A172 (cell line): ENCODE measurements around the gene WDR88. TPM values are rescaled to one million over a fixed set of nuclear protein-coding genes. Genes with fewer than 3 reads are reported as not detected.
A peak's percentile ranks its signal among the peaks of the same experiment; 100 is the strongest.
"Not testable (repeated sequence)": the region's sequence is repeated elsewhere in the genome, so short reads cannot be mapped to it uniquely, and the experiment has no call there.

Experiments used
- DNase-seq: peaks from one replicate; pipeline ENCODE4 v3.0.0-alpha.2; 2015; ENCODE audit warnings: low spot score
- total RNA-seq: library from RNA; depleted of rRNA; stranded (reverse); fragments of >200 nt; shearing (Covaris generic); gene quantifications from 2 replicates; pipeline ENCODE4 v1.2.3, GENCODE V29; 2014

The WDR88 gene
- total RNA-seq, 1 experiment from 2014 or later, result not detected

DNA sequence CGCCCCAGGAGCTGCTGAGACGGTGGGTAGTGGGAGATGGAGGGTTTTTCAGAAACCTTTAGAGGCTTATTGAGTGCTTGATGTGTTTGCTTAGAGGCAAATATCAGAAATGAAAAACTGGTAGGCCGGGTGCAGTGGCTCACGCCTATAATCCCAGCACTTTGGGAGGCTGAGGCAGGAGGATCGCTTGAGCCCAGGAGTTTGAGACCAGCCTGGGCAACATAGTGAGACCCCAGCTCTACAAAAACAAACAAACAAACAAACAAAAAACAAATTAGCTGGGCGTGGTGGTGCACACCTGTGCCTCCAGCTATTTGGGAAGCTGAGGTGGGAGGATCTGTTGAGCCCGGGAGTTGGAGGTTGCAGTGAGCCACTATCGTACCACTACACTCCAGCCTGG is 5.2 kb upstream of the WDR88 start:
- DNase-seq, result not testable (repeated sequence)

DNA sequence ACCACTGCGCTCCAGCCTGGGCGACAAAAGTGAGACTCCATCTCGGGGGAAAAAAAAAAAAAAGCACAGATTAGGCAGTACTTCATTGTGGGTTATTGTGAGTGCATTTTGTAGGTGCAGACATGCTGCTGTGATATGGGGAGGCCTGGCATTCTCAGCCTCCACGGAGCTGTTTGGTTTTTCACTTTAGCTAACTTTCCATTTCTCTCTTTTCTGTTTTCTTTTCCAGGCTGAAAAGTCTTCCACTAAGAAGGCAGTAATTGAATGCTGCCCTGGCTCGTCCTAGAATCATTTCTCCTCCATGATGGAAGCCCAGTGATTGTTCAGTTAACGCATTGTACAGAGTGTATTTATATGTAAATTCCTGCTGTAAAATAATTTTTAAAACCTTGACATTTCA is 2.0 kb upstream of the WDR88 start:
- no peak for DNase-seq

DNA sequence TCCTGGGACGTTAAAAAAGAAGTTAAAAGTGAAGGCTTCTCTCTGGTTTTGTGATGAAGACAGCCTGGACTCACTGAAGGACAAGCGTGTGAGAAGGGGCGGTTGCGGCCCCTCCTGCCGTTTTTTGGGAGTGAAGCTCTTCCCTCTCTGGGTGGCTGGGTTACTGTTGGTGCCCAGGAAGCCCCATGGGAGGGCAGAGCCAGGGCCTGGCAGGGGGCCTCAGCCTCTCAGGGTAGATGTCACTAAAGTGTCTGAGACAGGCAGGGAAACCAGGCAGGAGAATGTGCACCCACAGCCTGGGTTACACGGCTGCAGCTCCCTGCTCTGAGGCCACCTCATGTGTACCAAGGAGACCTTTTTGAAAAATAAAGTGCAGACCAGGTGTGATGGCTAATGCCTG is 1.5 kb upstream of the WDR88 start:
- no peak for DNase-seq

DNA sequence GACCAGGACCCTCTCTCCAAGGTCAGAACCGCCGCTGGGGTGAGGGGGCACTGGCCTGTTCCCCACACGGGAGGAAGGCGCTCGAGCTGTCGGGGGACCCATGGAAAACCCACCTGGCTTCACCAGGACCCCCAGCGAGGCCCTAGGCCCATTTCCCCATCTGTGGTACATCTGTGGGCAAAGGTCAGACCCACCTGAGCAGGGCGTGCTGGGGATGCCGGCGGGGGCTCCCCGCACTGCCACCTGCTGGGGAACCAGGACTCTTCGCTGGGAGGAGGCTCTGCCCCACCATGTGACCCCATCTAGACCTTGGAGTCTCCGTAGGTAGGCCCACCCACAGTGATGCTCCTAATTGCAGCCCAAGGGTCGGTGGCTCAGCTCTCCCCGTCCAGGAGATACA is 511 bp downstream of the WDR88 start:
- DNase-seq, result no peak

DNA sequence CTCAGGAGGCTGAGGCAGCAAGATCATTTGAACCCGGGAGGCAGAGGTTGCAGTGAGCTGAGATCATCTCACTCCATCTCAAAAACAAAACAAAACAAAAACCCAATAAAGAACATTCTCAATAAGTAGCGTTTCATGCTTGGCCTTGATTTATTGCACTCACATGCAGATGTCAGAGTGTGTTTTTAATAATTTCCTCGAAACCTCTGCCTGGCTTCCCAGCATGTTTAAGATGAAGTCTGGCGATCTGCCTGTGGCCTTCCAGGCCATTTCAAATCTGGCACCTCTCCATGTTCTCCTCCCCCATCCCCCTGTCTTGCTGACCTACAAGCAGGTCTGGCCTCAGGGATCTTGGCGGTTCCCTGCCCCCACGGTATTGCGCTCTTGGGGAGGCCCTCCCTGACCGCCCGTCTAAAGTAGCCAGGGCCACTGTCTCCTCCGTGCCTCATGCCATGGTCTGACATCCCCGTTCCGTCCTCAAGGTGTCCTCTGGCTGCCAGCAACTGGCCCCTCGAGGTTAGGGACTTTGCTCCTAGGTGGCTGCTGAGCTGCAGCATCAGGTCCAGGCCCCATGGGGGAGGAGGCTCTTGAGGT is 1.6 kb downstream of the WDR88 start:
- DNase-seq, result no peak

DNA sequence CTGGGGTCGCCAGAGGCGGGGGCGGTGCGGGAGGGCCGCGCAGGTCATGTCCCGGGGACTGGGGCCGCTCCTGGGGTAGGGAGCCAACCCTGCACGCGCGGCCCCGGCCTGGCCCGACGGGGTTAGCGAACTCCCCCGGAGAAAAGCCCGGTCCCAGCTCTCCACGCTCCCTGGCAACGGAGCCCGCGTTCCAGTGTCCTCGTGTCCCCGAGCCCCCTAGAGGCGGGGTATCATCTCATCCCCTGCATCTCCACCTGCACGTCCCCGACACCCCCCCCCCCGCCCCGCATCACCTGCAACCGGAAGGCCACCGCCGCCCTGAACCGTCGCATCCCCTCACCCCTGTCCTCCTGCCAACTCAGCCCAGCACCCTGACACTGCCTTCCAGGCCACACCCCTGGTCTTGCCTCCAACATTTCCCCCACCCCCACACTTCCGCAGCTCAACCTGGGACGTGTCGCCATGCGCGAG is 2.7 kb downstream of the WDR88 start:
- no peak for DNase-seq

DNA sequence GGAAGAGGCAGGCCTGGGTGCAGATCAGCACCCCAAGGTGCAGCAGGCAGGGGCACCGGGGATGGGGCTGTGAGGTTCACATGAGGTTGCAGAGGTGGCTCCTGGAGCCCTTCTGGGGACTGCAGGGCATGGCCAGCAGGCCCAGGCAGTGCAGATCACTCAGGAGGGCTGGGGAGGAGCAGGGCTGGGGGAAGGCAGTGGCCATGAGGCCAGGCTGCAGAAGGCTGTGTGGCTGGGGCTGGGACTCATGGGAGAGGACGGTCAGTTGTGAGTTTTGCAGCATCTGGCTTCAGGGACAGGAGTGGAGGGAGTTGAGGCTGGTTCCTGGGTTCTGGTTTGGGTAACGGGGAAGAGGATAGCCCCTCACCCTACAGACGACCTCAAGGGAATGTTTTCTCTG is 7.3 kb downstream of the WDR88 start:
- DNase-seq, result no peak

DNA sequence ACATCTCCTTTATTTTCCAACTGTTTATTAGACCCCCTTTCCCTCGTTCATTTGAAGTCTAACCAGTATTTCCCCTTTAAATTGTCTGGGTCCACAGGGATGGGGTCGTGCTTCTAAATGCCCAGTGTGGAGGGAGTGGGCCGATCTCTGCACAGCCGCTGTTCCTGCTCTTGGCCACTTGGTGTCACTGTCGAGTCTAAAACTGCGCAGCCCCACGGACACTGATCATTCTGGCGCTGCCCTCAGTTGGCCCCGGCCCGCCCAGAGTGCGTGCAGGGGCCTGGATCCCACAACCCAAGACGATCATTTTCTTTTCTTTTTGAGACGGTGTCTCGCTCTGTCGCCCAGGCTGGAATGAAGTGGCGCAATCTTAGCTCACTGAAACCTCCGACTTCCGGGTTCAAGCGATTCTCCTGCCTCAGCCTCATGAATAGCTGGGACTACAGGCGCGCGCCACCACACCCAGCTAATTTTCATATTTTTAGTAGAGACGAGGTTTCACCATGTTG is 12.0 kb downstream of the WDR88 start:
- DNase-seq, result peak; percentile 37

DNA sequence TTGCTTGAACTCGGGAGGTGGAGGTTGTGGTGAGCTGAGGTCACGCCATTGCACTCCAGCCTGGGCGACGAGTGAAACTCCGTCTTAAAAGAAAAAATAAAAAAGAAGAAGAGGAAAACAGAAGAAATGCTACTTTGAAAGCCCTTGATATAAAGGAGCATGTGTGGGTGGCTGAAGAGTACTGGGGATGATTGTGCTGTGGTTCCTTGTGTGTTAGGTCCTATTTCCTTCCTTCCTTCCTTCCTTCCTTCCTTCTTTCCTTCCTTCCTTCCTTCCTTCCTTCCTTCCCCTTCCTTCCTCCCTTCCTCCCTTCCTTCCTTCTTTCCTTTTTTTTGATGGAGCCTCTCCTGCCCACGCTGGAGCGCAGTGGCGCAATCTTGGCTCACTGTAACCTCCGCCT is 14.3 kb downstream of the WDR88 start:
- DNase-seq, result no peak

DNA sequence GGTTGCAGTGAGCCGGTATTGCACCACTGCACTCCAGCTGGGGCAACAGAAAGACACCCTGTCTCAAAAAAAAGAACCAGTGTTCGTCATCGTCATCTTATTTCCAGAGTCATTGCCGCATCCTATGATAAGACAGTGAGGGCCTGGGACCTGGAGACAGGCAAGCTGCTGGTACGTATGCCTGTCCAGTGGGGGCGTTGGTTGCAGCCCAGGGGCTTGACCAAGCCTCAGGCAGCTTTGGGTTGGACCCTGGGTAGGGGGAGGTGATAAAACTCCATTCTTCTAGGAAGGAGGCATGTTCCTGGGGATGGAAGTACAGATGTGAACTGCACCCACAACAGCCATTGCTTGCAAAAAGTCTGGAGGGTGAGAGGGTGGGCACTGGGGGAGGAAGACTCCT is 15.6 kb downstream of the WDR88 start:
- DNase-seq, result no peak

DNA sequence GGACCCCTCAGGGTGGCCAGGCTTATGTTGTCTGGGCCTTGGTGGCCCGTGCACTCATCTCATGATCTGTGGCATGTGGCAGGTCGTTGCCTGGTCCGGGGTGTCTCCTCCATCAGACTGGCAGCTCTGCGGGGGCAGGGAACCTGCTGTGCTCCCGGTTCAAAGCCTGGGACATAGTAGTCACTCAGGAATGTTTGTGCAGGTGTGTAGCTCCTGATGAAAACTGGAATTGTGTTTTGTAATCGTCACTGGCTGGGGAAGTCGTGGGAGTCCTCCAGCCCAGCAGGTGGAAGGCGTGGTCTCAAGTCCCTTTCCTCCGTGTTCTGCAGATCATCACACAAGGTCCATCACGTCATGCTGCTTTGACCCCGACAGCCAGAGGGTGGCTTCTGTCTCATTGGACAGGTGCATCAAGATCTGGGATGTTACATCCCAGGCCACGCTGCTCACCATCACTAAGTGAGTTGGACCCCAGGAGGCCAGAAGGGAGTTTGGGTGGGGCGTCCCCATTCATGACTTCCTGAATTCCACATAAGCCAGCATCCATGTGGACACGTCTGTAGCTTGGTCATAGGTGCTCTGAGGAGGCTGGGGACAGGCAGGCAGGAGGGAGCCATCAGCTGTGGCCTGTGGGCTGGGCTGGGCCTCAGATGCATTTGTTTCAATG is 19.1 kb downstream of the WDR88 start:
- no peak for DNase-seq

DNA sequence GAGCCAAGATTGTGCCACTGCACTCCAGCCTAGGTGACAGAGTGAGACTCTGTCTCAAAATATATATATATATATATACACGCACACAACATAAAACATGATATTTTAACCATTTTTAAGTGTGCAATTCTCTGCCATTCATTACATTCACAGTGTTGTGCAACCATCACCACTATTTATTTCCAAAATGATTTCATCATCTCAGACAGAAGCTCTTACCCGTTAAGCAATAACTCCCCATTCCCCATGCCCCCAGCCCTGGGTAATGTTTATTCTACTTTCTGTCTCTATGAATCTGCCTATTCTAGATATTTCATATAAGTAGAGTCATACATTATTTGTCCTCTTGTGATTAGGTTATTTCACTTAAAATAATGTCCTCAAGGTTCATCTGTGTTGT is 20.3 kb downstream of the WDR88 start:
- no peak for DNase-seq

DNA sequence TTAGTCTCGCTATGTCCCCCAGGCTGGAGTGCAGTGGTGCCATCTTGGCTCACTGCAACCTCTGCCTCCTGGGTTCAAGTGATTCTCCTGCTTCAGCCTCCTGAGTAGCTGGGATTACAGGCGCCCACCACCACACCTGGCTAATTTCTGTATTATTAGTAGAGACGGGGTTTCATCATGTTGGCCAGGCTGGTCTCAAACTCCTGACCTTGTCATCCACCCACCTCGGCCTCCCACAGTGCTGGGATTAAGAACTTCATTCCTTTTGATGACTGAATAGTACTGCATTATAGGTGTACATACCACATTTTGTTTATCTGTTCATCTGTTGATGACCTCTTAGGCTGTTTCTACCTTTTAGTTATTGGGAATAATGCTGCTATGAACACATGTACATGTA is 20.7 kb downstream of the WDR88 start:
- not testable (repeated sequence) for DNase-seq

DNA sequence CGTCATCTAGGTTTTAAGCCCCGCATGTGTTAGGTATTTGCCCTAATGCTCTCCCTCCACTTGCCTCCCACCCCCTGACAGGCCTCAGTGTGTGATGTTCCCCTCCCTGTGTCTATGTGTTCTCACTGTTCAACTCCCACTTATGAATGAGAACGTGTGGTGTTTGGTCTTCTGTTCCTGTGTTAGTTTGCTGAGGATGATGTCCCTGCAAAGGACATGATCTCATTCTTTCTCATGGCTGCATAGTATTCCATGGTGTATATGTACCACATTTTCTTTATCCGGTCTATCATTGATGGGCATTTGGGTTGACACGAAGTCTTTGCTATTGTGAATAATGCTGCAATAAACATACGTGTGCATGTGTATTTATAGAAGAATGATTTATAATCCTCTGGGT is 22.4 kb downstream of the WDR88 start:
- not testable (repeated sequence) for DNase-seq

DNA sequence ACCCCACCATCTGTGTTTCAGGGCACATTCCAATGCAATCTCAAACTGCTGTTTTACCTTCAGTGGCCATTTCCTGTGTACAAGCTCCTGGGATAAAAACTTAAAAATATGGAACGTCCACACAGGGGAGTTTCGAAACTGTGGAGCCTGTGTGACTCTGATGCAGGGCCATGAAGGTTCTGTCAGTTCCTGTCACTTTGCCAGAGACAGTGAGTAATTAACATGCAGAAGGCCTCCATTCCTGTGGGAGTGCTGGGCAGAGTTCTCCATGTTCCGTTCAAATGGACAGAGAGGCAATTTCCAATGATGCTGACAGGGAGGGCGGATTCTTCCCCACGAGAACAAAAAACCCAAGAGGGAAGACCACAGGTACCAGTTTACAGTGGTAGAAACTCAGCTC is 24.4 kb downstream of the WDR88 start:
- peak; percentile 48 for DNase-seq

DNA sequence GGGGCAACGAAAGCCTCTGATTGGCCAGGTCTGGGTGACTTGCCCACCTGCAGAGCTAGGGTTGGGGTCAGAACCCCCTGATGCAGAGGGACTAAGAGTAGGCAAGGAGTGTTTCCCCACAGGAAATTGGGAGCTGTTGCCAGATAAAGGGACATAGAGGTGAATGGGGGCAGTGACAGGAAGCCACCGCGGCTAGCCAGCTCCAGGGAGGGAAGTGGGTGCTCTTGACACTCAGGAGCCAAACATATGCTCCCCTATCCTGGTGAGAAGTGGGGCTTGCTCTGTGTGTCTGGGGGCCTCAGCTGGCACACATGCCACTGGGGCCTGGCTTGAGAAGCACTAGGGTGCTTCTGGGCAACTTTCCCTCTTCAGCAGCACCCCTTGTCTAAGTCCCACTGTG is 26.0 kb downstream of the WDR88 start:
- DNase-seq, result no peak

DNA sequence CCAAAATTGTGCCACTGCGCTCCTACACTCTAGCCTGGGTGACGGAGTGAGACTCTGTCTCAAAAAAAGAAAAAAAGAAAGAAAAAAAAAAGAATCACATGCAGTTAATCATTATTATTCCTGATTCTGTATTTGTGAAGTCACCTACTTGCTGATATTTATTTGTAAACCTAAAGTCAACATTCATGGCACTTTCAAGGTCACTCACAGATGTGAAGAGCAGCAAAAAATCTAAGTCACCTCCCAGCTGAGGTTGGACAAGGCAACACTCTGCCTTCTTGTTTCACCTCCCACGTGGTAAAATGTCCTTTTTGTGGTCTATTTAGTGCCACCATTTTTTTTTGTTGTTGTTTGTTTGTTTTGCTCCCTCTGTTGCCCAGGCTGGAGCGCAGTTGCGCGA is 26.5 kb downstream of the WDR88 start:
- no peak for DNase-seq

DNA sequence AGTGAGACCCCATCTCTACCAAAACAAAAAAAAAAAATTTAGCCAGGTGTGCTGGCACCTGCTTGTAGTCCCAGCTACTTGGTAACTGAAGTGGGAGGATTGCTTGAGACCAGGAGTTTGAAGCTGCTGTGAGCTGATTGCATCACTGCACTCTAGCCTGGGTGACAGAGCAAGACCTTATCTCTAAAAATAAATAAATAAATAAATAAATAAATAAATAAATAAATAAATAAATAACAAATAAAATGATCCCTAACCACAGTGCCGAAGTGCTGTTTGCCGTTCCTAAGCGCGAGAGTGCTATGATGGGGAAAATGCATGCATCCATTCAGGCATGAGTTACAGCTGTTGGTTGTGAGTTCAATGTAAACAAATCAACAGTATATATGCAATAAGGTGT is 27.2 kb downstream of the WDR88 start:
- no peak for DNase-seq

DNA sequence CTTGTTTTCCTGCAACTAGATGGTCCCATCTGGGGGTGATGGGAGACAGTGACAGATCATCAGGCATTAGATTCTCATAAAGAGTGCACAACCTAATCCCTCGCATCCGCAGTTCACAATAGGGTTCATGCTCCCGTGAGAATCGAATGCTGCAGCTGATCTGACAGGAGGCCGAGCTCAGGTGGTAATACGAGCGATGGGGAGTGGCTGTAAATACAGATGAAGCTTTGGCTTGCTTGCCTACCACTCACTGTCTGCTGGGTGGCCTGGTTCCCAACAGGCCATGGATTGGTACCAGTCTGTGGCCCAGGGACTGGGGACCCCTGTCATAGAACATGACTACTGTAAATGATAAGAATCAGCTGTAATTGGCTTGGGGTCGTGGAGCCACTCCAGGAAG is 28.0 kb downstream of the WDR88 start:
- no peak for DNase-seq

DNA sequence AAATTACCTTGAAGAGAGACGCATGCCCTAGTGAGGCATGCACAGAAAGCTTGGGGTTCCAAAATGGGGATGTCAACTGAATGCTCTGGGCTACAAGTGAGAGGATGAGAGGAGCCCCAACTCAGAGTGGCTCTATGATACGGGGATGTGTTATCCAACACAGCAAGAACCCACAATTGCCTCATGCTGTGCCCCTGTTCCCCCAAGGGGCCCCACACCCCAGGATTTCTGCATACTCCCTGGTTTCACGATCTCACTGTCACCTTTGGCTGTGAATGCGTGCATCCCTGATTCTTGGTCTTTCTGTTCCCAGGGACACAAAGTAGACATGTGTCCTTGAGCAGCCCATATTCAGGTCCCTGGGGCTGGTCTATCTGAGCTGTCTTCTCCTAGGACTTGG is 29.3 kb downstream of the WDR88 start:
- no peak for DNase-seq

DNA sequence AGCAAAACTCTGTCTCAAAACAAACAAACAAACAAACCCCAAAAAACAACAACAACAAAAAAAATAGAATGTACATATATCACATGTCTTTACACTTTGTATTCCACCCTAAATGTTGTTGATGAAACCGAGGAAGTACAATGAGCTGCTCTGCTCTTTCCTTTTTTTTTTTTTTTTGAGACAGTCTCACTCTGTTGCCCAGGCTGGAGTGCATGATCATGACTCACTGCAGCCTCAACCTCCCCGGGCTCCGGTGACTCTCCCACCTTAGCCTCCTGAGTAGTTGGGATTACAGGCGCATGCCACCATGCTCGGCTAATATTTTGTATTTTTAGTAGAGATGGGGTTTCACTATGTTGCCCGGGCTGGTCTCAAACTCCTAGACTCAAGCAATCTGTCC is 31.6 kb downstream of the WDR88 start:
- DNase-seq, result no peak

DNA sequence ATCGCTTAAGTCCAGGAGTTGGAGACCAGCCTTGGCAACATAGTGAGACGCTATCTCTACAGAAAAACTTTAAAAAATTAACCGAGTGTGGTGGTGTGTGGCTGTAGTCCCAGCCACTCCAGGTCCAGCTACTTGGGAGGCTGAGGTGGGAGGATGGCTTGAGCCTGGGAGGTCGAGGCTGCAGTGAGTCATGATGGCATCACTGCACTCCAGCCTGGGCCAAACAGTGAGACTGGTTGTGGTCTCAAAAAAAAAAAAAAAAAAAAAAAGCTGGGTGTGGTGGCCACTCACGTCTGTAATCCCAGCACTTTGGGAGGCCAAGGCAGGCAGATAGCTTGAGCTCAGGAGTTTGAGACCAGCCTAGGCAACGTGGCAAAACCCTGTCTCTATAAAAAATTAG is 34.1 kb downstream of the WDR88 start:
- not testable (repeated sequence) for DNase-seq

DNA sequence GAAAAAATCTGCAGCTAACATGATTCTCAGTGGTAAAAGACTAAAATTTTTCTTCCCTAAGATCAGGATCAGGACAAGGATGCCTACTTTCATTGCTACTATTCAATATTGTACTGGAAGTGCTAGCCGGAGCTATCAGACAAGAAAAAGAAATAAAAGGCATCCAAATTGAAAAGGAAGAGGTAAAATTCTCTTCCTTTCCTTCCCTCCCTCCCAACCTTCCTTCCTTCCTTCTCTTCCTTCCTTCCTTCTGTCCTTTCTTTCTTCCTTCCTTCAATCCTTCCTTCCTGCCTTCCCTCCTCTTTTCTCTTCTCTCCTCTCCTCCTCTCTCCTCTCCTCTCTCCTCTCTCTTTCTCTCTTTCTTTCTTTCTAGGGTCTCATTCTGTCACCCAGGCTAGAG is 35.5 kb downstream of the WDR88 start:
- DNase-seq, result no peak

DNA sequence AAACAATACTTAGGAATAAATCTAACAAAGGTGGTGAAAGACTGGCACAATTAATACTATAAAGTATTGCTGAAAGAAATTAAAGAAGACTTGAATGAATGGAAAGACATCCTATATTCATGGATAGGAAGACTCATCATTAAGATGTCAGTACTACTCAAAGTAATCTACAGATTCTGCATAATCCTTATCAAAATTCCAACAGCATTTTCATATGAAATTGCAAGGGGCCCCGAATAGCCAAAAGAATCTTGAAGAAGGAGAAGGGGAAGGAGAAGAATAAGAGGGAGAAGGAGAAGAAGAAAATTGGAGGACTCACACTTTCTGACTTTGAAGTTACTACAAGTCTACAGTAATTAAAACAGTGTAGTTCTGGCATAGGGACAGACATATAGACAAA is 36.6 kb downstream of the WDR88 start:
- DNase-seq, result no peak
